ENCODE measurements around the gene MYO16. TPM values are rescaled to one million over a fixed set of nuclear protein-coding genes. Genes with fewer than 3 reads are reported as not detected.

The MYO16 gene
- polyA plus RNA-seq, 1 donor from 2014 or later: 2.5 TPM

- H3K4me3 ChIP-seq (ENCODE audit: low read length): no peak overlapping the region
- no peaks in the 10 kb centered on the region for H3K9me3 ChIP-seq (ENCODE audit: low read length)
- H3K79me2 ChIP-seq (replicated peaks; ENCODE audit: insufficient read depth, low read length): no peaks in the 10 kb centered on the region
- H4K20me1 ChIP-seq (ENCODE audit: insufficient read depth): no peaks in the 10 kb centered on the region
- no peak overlapping the region for H3K27ac ChIP-seq (ENCODE audit: low read length)
- H3K27me3 ChIP-seq (ENCODE audit: insufficient read depth, low read depth, low read length): no peaks in the 10 kb centered on the region
- H2AFZ ChIP-seq (ENCODE audit: low read depth, low read length): no peak overlapping the region
- H3K36me3 ChIP-seq (ENCODE audit: insufficient read depth, low read length): no peaks in the 10 kb centered on the region
- H3K4me2 ChIP-seq (ENCODE audit: low read length): no peak overlapping the region
- no peaks in the 10 kb centered on the region for H3K9me2 ChIP-seq (ENCODE audit: insufficient read depth, low read length)
- no peaks in the 10 kb centered on the region for H3F3A ChIP-seq (ENCODE audit: insufficient read depth, low read length, poor library complexity, severe bottlenecking)
- no peak for TF ChIP-seq CTCF (IDR thresholded peaks at IDR 0.05; ENCODE audit: poor library complexity, severe bottlenecking)
- no peak for TF ChIP-seq MXI1 (conservative IDR thresholded peaks at IDR 0.05; ENCODE audit: poor library complexity, severe bottlenecking)
- TF ChIP-seq TAF1 (IDR thresholded peaks at IDR 0.05; ENCODE audit: low read depth): no peak
- no peak for TF ChIP-seq POLR2AphosphoS5 (IDR thresholded peaks at IDR 0.05)
- no peak for TF ChIP-seq EP300 (conservative IDR thresholded peaks at IDR 0.05; ENCODE audit: poor library complexity, severe bottlenecking)
- no peak for TF ChIP-seq REST (IDR thresholded peaks at IDR 0.05; ENCODE audit: borderline replicate concordance)
- no peak for TF ChIP-seq EZH2 (IDR thresholded peaks at IDR 0.05; ENCODE audit: borderline replicate concordance, insufficient read depth, low read length, poor library complexity, severe bottlenecking)
- no peak for TF ChIP-seq SMC3 (conservative IDR thresholded peaks at IDR 0.05; ENCODE audit: poor library complexity)
- TF ChIP-seq RAD21 (conservative IDR thresholded peaks at IDR 0.05): no peak
- H3K9ac ChIP-seq (ENCODE audit: low read length): no peak overlapping the region
Observed at GRCh38 chr13:108674771-108675170, 45.4 kb downstream of the MYO16 start.

GRCh38 chr13:108676620-108677019, 47.2 kb downstream of the MYO16 start:
- H3K36me3 ChIP-seq (ENCODE audit: insufficient read depth, low read length): no peaks in the 10 kb centered on the region
- no peak overlapping the region for H2AFZ ChIP-seq (ENCODE audit: low read depth, low read length)
- no peaks in the 10 kb centered on the region for H3K9me3 ChIP-seq (ENCODE audit: low read length)
- no peak overlapping the region for H3K4me2 ChIP-seq (ENCODE audit: low read length)
- no peaks in the 10 kb centered on the region for H3F3A ChIP-seq (ENCODE audit: insufficient read depth, low read length, poor library complexity, severe bottlenecking)
- no peaks in the 10 kb centered on the region for H3K27me3 ChIP-seq (ENCODE audit: insufficient read depth, low read depth, low read length)
- no peaks in the 10 kb centered on the region for H3K79me2 ChIP-seq (replicated peaks; ENCODE audit: insufficient read depth, low read length)
- no peak overlapping the region for H3K9ac ChIP-seq (ENCODE audit: low read length)
- TF ChIP-seq POLR2AphosphoS5 (IDR thresholded peaks at IDR 0.05) (no peak), EZH2 (IDR thresholded peaks at IDR 0.05; ENCODE audit: borderline replicate concordance, insufficient read depth, low read length, poor library complexity, severe bottlenecking) (no peak), TAF1 (IDR thresholded peaks at IDR 0.05; ENCODE audit: low read depth) (no peak), RAD21 (conservative IDR thresholded peaks at IDR 0.05) (no peak), EP300 (conservative IDR thresholded peaks at IDR 0.05; ENCODE audit: poor library complexity, severe bottlenecking) (no peak), REST (IDR thresholded peaks at IDR 0.05; ENCODE audit: borderline replicate concordance) (no peak), SMC3 (conservative IDR thresholded peaks at IDR 0.05; ENCODE audit: poor library complexity) (no peak), MXI1 (conservative IDR thresholded peaks at IDR 0.05; ENCODE audit: poor library complexity, severe bottlenecking) (no peak), CTCF (IDR thresholded peaks at IDR 0.05; ENCODE audit: poor library complexity, severe bottlenecking) (no peak)
- no peaks in the 10 kb centered on the region for H3K9me2 ChIP-seq (ENCODE audit: insufficient read depth, low read length)
- H4K20me1 ChIP-seq (ENCODE audit: insufficient read depth): no peaks in the 10 kb centered on the region
- H3K27ac ChIP-seq (ENCODE audit: low read length): no peak overlapping the region
- H3K4me3 ChIP-seq (ENCODE audit: low read length): no peak overlapping the region

Measured in neural cell (in vitro differentiated cells).